Right lobe of liver (tissue), 6 donors: Measurements from ENCODE around the gene CLIP2. TPM values are rescaled to one million over a fixed set of nuclear protein-coding genes. Genes with fewer than 3 reads are reported as not detected.

ENCODE experiments used
- ATAC-seq, 4 donors: fragments of 200-7000 bp; cut with Tn5 transposase; one replicate each; pipeline ENCODE4 v1.9.1; 2020; ENCODE audit warnings: mild to moderate bottlenecking in 4 of 4, moderate library complexity in 4 of 4
- DNase-seq, 3 donors: peaks; one replicate each; pipeline ENCODE4 v3.0.0-alpha.2; 2020
- H3K27ac ChIP-seq, 3 donors: fragments of 200-600 bp; one replicate each; pipeline ENCODE4 v1.8.0; 2022
- H3K27me3 ChIP-seq, 2 donors: fragments of 200-600 bp; one replicate each; pipeline ENCODE4 v1.8.0; 2022
- H3K36me3 ChIP-seq, 4 donors: fragments of 200-600 bp; sonication (generic) in 1 of 4; one replicate each; pipeline versions ENCODE4 v1.5.1 to v1.8.0; 2017 to 2022; ENCODE audit warnings: control low read depth in 1 of 4
- H3K4me1 ChIP-seq, 4 donors: fragments of 200-600 bp; sonication (generic) in 1 of 4; one replicate each; pipeline versions ENCODE4 v1.5.1 to v1.8.0; 2017 to 2022; ENCODE audit warnings: control low read depth in 1 of 4
- H3K4me3 ChIP-seq, 3 donors: fragments of 200-600 bp; one replicate each; pipeline ENCODE4 v1.8.0; 2022
- H3K9me3 ChIP-seq, 4 donors: fragments of 200-600 bp; sonication (generic) in 1 of 4; one replicate each; pipeline versions ENCODE4 v1.5.1 to v1.8.0; 2017 to 2022; ENCODE audit warnings: control low read depth in 1 of 4
- CTCF ChIP-seq, 4 donors: fragments of 200-600 bp in 3 of 4; fragments of 450-650 bp in 1 of 4; IDR thresholded peaks; one replicate each; pipeline versions ENCODE4 v1.5.1 to v1.8.0; 2016 to 2022; ENCODE audit warnings: antibody characterized with exemption in 4 of 4, mild to moderate bottlenecking in 2 of 4
- POLR2A ChIP-seq: fragments of 450-650 bp; IDR thresholded peaks from one replicate; pipeline ENCODE4 v1.6.1; 2017; ENCODE audit warnings: antibody characterized with exemption, mild to moderate bottlenecking
- WGBS: methylation state at CpG from one replicate; pipeline ENCODE4 v1.1.6; 2018; ENCODE audit warnings: low coverage, low lambda C conversion rate; ENCODE audit not compliant: insufficient coverage; ENCODE audit errors: missing lambda C conversion rate; 5-methylcytosine and 5-hydroxymethylcytosine counted together
- intact Hi-C, 2 donors: fragments of 100-400 bp; cut with DNase I; formaldehyde crosslinking; loops; one replicate each; pipeline versions ENCODE4 v1.11.2 to v1.14.1; 2022
- total RNA-seq, 6 experiments: library from RNA; depleted of rRNA in 2 of 6; stranded (reverse); fragments of >200 nt in 2 of 6; fragmentation: NEBNext Ultra II Directional in 3 of 6; extraction: Animal tissue kit (Norgen Biotek cat#: 25700) in 3 of 6; gene quantifications; one replicate each; pipeline versions ENCODE4 v1.1.0 to v1.2.4, GENCODE V29; 2016 to 2023
- donor health status: DM: no; HTN: yes; CAD: no.
- donor health status: DM: no; HTN: no; CAD: no.
- donor health status: DM: no; HTN: no; CAD: no.
- donor health status: DM: no; HTN: yes; CAD: no.
- donor health status: DM: no; HTN: yes; CAD: no.

Gene CLIP2
- total RNA-seq, 6 experiments from 2014 or later, result 2.8 to 6.8 (median 4.2) TPM

- peaks cover 0 to 18% (median 2%) of the 10 kb centered on the region in 4 donors for H3K4me1 ChIP-seq
- H3K4me3 ChIP-seq, result no peak overlapping the region
- TF ChIP-seq CTCF (IDR thresholded peaks at IDR 0.05) (no peak), POLR2A (no peak)
- no peaks in the 10 kb centered on the region for H3K9me3 ChIP-seq
- DNase-seq (no peak), ATAC-seq (no peak)
- no peak overlapping the region for H3K27ac ChIP-seq
- H3K36me3 ChIP-seq, result no peaks in the 10 kb centered on the region
- no peaks in the 10 kb centered on the region for H3K27me3 ChIP-seq
- WGBS, result 65% methylated on average over 7 of the region's 9 CpGs
- intact Hi-C loops, result no loop called here
Measured at GRCh38 chr7:74258639-74259038, 30.6 kb upstream of the CLIP2 start.

GRCh38 chr7:74262639-74263398 is 26.4 kb upstream of the CLIP2 start:
- Histone ChIP-seq H3K9me3 (no peaks in the 10 kb centered on the region), H3K27ac (no peak overlapping the region), H3K36me3 (no peaks in the 10 kb centered on the region), H3K4me1 (peaks cover 0 to 6% (median 0%) of the 10 kb centered on the region in 4 donors), H3K27me3 (no peaks in the 10 kb centered on the region), H3K4me3 (no peak overlapping the region)
- peak in 1 of 4 donors; percentile 13 for ATAC-seq
- WGBS, result 80% methylated on average over 1 of the region's 20 CpGs
- no peak for DNase-seq
- no peak for TF ChIP-seq POLR2A
- TF ChIP-seq CTCF (IDR thresholded peaks at IDR 0.05), result no peak
- intact Hi-C loops, result no loop called here

GRCh38 chr7:74263399-74264120 is 25.6 kb upstream of the CLIP2 start:
- TF ChIP-seq CTCF (IDR thresholded peaks at IDR 0.05), result no peak
- TF ChIP-seq POLR2A, result no peak
- no peak overlapping the region for H3K27ac ChIP-seq
- no peaks in the 10 kb centered on the region for H3K9me3 ChIP-seq
- ATAC-seq (peak; percentile 86 to 88 (median 88)), DNase-seq (no peak)
- peaks cover 0 to 6% (median 0%) of the 10 kb centered on the region in 4 donors for H3K4me1 ChIP-seq
- H3K27me3 ChIP-seq, result no peaks in the 10 kb centered on the region
- intact Hi-C loops, result no loop called here
- WGBS, result 38% methylated on average over 14 of the region's 21 CpGs
- no peaks in the 10 kb centered on the region for H3K36me3 ChIP-seq
- no peak overlapping the region for H3K4me3 ChIP-seq

- no peak overlapping the region for H3K4me3 ChIP-seq
- TF ChIP-seq CTCF (IDR thresholded peaks at IDR 0.05), result no peak
- TF ChIP-seq POLR2A, result no peak
- intact Hi-C loops, result no loop called here
- no peaks in the 10 kb centered on the region for H3K9me3 ChIP-seq
- DNase-seq, result no peak
- no peak overlapping the region for H3K27ac ChIP-seq
- ATAC-seq, result no peak
- peaks cover 0 to 6% (median 0%) of the 10 kb centered on the region in 4 donors for H3K4me1 ChIP-seq
- no peaks in the 10 kb centered on the region for H3K27me3 ChIP-seq
- no peaks in the 10 kb centered on the region for H3K36me3 ChIP-seq
- WGBS, result 61% methylated on average over 5 of the region's 7 CpGs
Measured at GRCh38 chr7:74266191-74266963, 22.8 kb upstream of the CLIP2 start.
